Measurements from ENCODE around the gene MROH2A. TPM values are rescaled to one million over a fixed set of nuclear protein-coding genes. Genes with fewer than 3 reads are reported as not detected.

Gene MROH2A
- total RNA-seq, 1 experiment from 2014 or later: not detected

DNA sequence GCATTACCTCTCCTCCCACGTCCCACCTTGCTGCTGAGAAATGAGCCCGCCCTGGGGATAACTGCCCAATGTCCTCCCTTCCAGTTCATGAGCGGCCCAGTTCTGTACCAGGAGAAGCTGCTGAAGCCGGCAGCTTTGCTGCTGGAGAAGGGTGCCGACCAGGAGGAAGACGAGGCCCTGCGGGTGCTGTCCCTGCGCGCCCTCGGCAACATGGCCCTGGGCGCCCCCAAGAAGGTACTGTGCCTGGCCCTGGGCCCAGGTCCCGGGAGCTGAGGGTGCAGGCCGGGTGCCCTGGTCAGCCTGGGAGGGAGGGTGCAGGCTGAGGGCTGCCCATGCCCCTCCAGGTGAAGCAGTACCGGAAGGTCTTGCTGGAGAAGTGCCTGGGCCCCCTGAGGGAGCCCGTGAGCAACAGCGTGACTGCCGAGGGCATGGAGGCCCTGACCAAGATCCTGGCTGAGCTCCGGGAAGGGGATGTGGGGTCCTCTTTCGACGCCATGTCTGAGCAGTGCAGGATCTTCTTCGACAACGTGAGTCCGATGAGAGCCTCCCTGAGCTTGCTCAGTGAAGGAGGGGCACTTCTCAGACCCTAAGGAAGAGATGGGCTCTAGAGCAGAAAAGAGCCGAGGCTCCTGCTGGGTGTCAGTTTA lies 50.5 kb downstream of the MROH2A start:
- POLR2A ChIA-PET: no interaction called here
- no peak overlapping the region for H3K27ac Mint-ChIP-seq
- no peaks in the 10 kb centered on the region for H3K36me3 Mint-ChIP-seq
- CTCF ChIA-PET: no interaction called here
- no peak overlapping the region for H3K4me3 Mint-ChIP-seq
- no peaks in the 10 kb centered on the region for H3K27me3 Mint-ChIP-seq (ENCODE audit: low read depth)
- peaks cover 12% of the 10 kb centered on the region for H3K4me1 Mint-ChIP-seq
- ATAC-seq (no peak), DNase-seq (ENCODE audit: low spot score) (no peak)
- peaks cover 4% of the 10 kb centered on the region; the same call in 1 of the 2 replicates for H3K9me3 Mint-ChIP-seq
- TF ChIP-seq, protein P1, sequence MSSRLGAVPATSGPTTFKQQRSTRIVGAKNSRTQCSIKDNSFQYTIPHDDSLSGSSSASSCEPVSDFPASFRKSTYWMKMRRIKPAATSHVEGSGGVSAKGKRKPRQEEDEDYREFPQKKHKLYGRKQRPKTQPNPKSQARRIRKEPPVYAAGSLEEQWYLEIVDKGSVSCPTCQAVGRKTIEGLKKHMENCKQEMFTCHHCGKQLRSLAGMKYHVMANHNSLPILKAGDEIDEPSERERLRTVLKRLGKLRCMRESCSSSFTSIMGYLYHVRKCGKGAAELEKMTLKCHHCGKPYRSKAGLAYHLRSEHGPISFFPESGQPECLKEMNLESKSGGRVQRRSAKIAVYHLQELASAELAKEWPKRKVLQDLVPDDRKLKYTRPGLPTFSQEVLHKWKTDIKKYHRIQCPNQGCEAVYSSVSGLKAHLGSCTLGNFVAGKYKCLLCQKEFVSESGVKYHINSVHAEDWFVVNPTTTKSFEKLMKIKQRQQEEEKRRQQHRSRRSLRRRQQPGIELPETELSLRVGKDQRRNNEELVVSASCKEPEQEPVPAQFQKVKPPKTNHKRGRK (CRISPR knock-in tag; IDR thresholded peaks at IDR 0.05; ENCODE audit: borderline replicate concordance): no peak
- TF ChIP-seq, protein P2, sequence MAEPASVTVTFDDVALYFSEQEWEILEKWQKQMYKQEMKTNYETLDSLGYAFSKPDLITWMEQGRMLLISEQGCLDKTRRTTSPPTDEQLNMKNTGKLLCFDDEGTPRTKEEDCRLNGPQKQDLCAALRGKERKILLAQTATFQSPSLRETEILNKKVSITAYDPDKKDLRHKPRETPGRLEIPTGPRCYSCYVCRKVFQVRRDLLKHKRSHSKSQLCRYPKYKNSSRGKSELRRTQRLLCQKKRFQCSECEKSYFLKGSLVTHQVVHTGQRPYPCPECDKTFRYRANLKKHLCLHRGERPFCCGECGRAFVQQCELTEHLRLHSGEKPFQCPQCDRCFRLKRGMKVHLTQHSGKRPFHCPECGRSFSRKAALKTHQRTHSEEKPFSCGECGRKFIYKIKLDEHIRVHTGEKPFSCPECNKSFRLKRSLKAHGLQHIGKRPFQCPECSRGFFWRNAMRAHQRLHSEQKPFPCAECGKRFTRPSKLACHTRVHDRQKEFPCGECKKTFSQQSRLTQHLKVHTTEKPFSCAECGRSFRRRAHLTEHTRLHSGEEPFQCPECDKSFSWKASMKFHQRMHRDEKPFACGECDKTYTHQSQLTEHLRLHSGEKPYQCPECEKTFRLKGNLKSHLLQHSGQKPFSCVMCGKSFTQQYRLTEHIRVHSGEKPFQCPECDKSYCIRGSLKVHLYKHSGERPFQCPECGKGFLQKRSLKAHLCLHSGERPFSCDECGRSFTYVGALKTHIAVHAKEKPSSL (CRISPR knock-in tag; conservative IDR thresholded peaks at IDR 0.05): no peak
- TF ChIP-seq SMAD3 (CRISPR knock-in tag; IDR thresholded peaks at IDR 0.05; ENCODE audit: borderline replicate concordance): no peak
- TF ChIP-seq ETV6 (CRISPR knock-in tag; IDR thresholded peaks at IDR 0.05): no peak
- no peak for TF ChIP-seq TEAD4 (CRISPR knock-in tag; IDR thresholded peaks at IDR 0.05)
- no peak for TF ChIP-seq NFYB (CRISPR knock-in tag; conservative IDR thresholded peaks at IDR 0.05; ENCODE audit: low read depth)

DNA sequence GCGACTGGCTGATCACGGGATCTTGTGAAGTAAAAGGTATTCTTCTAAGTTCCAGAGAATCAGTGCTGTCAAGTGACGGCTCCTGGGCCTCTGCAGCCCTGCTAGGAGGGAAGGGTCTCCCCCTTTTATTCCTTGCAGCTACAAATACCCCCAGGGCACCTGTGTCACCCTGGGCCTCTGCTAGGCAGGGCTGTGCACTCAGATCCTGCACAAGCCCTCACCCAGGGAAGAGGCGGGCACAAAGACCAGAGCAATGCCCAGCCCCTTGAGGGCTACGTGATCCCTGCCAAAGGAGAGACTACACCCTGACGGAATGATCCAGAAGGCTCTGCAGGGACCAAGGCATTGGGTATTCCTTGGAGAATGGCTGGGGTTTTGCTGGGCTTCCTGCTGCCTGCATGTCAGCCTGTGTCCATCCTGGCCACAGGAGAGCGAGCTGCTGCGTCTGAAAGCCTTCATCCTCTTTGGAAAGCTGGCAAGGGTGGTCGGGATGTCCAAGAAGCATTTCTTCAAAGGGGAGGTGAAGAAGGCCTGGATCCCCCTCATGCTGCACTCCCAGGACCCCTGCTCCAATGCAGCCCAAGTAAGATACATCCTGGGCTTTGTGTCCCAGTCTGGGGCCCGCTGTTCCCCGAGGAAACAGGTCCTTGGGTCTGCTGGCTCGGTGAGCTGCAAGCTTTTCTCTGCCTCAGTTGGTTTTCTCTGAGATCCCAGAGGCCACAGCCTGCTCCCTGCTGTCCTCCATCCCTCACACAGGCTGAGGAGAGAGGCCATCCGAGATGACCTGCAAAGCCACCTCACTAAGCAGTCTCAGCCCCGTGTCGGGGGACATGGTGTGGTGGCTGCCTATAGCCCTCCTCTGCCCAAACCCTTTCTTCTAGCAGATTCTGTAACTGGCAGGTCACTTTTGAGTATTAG lies 51.3 kb downstream of the MROH2A start:
- CTCF ChIA-PET: no interaction called here
- Mint-ChIP-seq H3K27me3 (ENCODE audit: low read depth) (no peaks in the 10 kb centered on the region), H3K36me3 (peaks cover 3% of the 10 kb centered on the region), H3K4me3 (no peak overlapping the region), H3K9me3 (peaks cover 4% of the 10 kb centered on the region; the same call in 1 of the 2 replicates), H3K4me1 (peaks cover 10% of the 10 kb centered on the region), H3K27ac (no peak overlapping the region)
- no peak for DNase-seq (ENCODE audit: low spot score)
- no peak for ATAC-seq
- TF ChIP-seq TEAD1 (CRISPR knock-in tag; IDR thresholded peaks at IDR 0.05) (no peak), GRHL2 (CRISPR knock-in tag; IDR thresholded peaks at IDR 0.05; ENCODE audit: insufficient replicate concordance, severe bottlenecking) (no peak), IRF2 (CRISPR knock-in tag; IDR thresholded peaks at IDR 0.05; ENCODE audit: borderline replicate concordance, low read depth) (no peak), ZNF121 (CRISPR knock-in tag; IDR thresholded peaks at IDR 0.05) (no peak), NR1H2 (CRISPR knock-in tag; IDR thresholded peaks at IDR 0.05) (no peak), JAZF1 (CRISPR knock-in tag; IDR thresholded peaks at IDR 0.05) (no peak)
- TF ChIP-seq, protein P3, sequence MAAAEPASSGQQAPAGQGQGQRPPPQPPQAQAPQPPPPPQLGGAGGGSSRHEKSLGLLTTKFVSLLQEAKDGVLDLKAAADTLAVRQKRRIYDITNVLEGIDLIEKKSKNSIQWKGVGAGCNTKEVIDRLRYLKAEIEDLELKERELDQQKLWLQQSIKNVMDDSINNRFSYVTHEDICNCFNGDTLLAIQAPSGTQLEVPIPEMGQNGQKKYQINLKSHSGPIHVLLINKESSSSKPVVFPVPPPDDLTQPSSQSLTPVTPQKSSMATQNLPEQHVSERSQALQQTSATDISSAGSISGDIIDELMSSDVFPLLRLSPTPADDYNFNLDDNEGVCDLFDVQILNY (CRISPR knock-in tag; IDR thresholded peaks at IDR 0.05): no peak
- TF ChIP-seq, protein P4, sequence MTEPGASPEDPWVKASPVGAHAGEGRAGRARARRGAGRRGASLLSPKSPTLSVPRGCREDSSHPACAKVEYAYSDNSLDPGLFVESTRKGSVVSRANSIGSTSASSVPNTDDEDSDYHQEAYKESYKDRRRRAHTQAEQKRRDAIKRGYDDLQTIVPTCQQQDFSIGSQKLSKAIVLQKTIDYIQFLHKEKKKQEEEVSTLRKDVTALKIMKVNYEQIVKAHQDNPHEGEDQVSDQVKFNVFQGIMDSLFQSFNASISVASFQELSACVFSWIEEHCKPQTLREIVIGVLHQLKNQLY (CRISPR knock-in tag; IDR thresholded peaks at IDR 0.05): no peak
- POLR2A ChIA-PET: no interaction called here

DNA sequence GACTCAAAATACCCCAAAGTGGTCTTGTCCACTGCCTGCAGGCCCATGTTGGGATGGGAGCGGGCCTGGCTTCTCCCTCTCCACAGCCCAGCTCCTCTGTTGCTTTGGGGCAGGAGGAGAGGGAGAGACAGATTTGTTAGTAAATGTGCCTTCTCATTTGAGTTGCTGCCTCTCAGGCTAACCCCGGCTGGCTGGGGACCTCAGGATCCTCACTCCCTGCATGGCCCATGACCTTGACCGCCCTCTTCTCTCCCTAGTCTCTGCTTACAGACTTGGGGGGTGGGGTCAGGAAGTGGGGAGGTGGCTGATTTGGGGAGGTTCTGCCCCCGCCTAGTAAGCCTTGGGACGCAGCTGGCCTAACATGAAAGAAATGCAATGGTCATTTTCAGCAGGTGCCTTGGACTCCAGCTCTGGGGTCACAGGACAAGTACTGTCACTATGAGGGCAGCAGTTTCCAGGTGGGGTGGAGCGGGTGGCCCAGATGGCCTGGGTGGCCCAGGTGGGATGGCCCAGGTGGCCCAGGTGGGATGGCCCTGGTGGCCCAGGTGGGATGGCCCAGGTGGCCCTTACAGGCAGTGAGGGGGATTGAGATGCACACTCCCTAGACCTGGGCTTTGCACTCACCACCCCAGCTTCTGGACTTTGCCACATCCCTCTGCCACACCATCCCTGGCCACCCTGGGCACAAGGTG lies 52.1 kb downstream of the MROH2A start:
- Mint-ChIP-seq H3K4me3 (no peak overlapping the region), H3K27ac (no peak overlapping the region), H3K9me3 (peaks cover 4% of the 10 kb centered on the region; the same call in 1 of the 2 replicates), H3K36me3 (peaks cover 10% of the 10 kb centered on the region), H3K4me1 (peaks cover 7% of the 10 kb centered on the region), H3K27me3 (ENCODE audit: low read depth) (no peaks in the 10 kb centered on the region)
- ChIA-PET CTCF (no interaction called here), POLR2A (no interaction called here)
- DNase-seq (ENCODE audit: low spot score) (no peak), ATAC-seq (no peak)
- no peak for TF ChIP-seq ZNF423 (CRISPR knock-in tag; IDR thresholded peaks at IDR 0.05)
- TF ChIP-seq, protein P5, sequence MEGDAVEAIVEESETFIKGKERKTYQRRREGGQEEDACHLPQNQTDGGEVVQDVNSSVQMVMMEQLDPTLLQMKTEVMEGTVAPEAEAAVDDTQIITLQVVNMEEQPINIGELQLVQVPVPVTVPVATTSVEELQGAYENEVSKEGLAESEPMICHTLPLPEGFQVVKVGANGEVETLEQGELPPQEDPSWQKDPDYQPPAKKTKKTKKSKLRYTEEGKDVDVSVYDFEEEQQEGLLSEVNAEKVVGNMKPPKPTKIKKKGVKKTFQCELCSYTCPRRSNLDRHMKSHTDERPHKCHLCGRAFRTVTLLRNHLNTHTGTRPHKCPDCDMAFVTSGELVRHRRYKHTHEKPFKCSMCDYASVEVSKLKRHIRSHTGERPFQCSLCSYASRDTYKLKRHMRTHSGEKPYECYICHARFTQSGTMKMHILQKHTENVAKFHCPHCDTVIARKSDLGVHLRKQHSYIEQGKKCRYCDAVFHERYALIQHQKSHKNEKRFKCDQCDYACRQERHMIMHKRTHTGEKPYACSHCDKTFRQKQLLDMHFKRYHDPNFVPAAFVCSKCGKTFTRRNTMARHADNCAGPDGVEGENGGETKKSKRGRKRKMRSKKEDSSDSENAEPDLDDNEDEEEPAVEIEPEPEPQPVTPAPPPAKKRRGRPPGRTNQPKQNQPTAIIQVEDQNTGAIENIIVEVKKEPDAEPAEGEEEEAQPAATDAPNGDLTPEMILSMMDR (IDR thresholded peaks at IDR 0.05): no peak
- no peak for TF ChIP-seq SOX15 (CRISPR knock-in tag; IDR thresholded peaks at IDR 0.05)
- TF ChIP-seq, protein P6, sequence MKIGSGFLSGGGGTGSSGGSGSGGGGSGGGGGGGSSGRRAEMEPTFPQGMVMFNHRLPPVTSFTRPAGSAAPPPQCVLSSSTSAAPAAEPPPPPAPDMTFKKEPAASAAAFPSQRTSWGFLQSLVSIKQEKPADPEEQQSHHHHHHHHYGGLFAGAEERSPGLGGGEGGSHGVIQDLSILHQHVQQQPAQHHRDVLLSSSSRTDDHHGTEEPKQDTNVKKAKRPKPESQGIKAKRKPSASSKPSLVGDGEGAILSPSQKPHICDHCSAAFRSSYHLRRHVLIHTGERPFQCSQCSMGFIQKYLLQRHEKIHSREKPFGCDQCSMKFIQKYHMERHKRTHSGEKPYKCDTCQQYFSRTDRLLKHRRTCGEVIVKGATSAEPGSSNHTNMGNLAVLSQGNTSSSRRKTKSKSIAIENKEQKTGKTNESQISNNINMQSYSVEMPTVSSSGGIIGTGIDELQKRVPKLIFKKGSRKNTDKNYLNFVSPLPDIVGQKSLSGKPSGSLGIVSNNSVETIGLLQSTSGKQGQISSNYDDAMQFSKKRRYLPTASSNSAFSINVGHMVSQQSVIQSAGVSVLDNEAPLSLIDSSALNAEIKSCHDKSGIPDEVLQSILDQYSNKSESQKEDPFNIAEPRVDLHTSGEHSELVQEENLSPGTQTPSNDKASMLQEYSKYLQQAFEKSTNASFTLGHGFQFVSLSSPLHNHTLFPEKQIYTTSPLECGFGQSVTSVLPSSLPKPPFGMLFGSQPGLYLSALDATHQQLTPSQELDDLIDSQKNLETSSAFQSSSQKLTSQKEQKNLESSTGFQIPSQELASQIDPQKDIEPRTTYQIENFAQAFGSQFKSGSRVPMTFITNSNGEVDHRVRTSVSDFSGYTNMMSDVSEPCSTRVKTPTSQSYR (CRISPR knock-in tag; IDR thresholded peaks at IDR 0.05): no peak
- TF ChIP-seq OVOL2 (CRISPR knock-in tag; IDR thresholded peaks at IDR 0.05; ENCODE audit: borderline replicate concordance): no peak
